ENCODE data around the gene FOXN3.

- TF ChIP-seq EZH2 (IDR thresholded peaks at IDR 0.05; ENCODE audit: low read depth, unreplicated experiment), result no peak
- no peak for TF ChIP-seq CTCF (conservative IDR thresholded peaks at IDR 0.05; ENCODE audit: low read depth in 2 of 2)
- no peak for TF ChIP-seq POLR2AphosphoS5 (IDR thresholded peaks at IDR 0.05; ENCODE audit: low read depth)
- no peak for TF ChIP-seq REST (IDR thresholded peaks at IDR 0.05; ENCODE audit: unreplicated experiment)
- no peak for TF ChIP-seq ZNF114 (CRISPR knock-in tag; IDR thresholded peaks at IDR 0.05)
- no peak for TF ChIP-seq JUNB (IDR thresholded peaks at IDR 0.05; ENCODE audit: unreplicated experiment)
Observed at GRCh38 chr14:89171628-89172027, 245.4 kb downstream of the FOXN3 start.

Data from GM23338 (cell line).